GM23248 (cell line): ENCODE results near the gene MOV10L1.

Source experiments
- EZH2 ChIP-seq: fragments of 200-600 bp; sonication (generic); IDR thresholded peaks from 2 replicates; pipeline ENCODE4 v1.6.1; 2018; ENCODE audit warnings: antibody characterized with exemption, mild to moderate bottlenecking; ENCODE audit not compliant: insufficient read depth, poor library complexity, severe bottlenecking
- EZH2phosphoT487 ChIP-seq: fragments of 200-600 bp; sonication (generic); IDR thresholded peaks from 2 replicates; pipeline ENCODE4 v1.6.1; 2018; ENCODE audit warnings: antibody characterized with exemption, moderate library complexity, mild to moderate bottlenecking, low read depth; ENCODE audit not compliant: insufficient read depth

DNA sequence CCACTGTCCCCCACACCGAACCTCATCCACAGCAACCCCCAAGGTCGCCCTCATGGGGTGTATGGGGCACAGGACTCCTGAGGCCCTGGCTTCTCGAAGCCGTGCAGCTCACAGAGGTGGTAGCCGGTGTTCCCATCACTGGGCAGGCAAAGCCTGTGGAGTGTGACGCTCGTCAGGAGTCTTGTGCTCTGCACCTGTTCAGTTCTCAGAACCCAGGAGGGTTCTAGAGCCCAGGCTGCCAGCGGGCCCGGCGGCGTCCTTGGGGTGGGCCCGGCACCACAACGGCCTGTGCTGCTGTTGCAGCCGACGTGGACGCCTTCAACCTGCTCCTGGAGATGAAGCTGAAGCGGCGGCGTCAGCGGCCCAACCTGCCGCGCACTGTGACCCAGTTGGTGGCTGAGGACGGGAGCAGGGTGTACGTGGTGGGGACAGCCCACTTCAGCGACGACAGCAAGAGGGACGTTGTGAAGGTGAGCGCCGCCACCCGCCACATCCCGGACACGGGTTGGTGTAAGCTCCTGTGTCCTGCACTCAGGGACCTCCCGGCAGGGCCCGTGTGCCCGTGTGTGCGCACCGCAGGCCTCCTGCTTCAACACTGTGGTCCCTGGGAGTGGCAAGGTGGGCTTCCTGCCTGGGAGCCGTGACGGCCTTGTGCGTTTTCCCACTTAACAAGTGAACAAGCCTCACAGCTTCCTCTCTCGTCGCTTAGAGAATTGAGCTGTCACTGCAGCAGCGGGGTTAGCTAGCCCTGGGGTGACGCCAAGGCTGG, 104.4 kb downstream of the MOV10L1 start:
- no peak for TF ChIP-seq EZH2phosphoT487
- TF ChIP-seq EZH2, result no peak
